GM19193 (cell line): Measurements from ENCODE around the gene CD81.

Experiments
- POLR2A ChIP-seq: IDR thresholded peaks from 4 replicates; pipeline ENCODE4 v1.6.1; 2011; ENCODE audit not compliant: insufficient read depth, insufficient read length; ENCODE audit errors: extremely low read depth

Gene CD81

GRCh38 chr11:2425506-2425905, 48.4 kb downstream of the CD81 start:
- TF ChIP-seq POLR2A: no peak

- no peak for TF ChIP-seq POLR2A
These were observed 49.1 kb downstream of the CD81 start for GRCh38 chr11:2426221-2426620.

GRCh38 chr11:2426826-2427521, 49.9 kb downstream of the CD81 start:
- TF ChIP-seq POLR2A: no peak

GRCh38 chr11:2427721-2428321, 50.7 kb downstream of the CD81 start:
- no peak for TF ChIP-seq POLR2A

GRCh38 chr11:2428322-2428795, 51.2 kb downstream of the CD81 start:
- no peak for TF ChIP-seq POLR2A

- TF ChIP-seq POLR2A: no peak
These were observed 54.3 kb downstream of the CD81 start for GRCh38 chr11:2431395-2431794.

GRCh38 chr11:2432171-2432621, 55.1 kb downstream of the CD81 start:
- TF ChIP-seq POLR2A: no peak

- no peak for TF ChIP-seq POLR2A
These were observed 55.5 kb downstream of the CD81 start for GRCh38 chr11:2432628-2433071.

GRCh38 chr11:2433106-2433925, 56.2 kb downstream of the CD81 start:
- TF ChIP-seq POLR2A: no peak

- TF ChIP-seq POLR2A: no peak
These were observed 56.9 kb downstream of the CD81 start for GRCh38 chr11:2434008-2434407.

- TF ChIP-seq POLR2A: no peak
These were observed 57.6 kb downstream of the CD81 start for GRCh38 chr11:2434506-2435255.

- no peak for TF ChIP-seq POLR2A
These were observed 58.3 kb downstream of the CD81 start for GRCh38 chr11:2435288-2436012.

GRCh38 chr11:2436013-2436520, 59.0 kb downstream of the CD81 start:
- no peak for TF ChIP-seq POLR2A

GRCh38 chr11:2436521-2437031, 59.5 kb downstream of the CD81 start:
- no peak for TF ChIP-seq POLR2A
